Measurements from ENCODE around the gene BOC.

DNA sequence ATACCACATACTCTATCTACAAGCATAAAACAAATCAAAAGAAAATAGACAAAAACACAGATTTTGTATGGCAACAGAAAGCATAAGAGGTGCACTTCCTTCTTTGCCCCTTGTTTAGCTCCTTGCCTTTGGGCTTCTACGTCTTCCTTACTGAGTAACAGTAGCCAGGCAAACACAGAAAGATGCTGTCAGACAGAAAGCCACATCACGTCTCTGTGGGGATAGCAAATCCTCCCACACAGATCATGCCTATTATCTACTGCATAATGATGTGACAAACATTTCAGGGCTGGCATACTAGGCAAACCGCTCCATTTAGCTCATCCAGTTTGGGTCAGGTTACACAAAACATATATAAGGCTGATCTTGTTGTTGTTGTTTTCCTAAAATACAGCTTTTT lies 92.7 kb downstream of the BOC start:
- no peak for TF ChIP-seq CTCF (conservative IDR thresholded peaks at IDR 0.05; ENCODE audit: low read depth, low read length)
- TF ChIP-seq EZH2 (IDR thresholded peaks at IDR 0.05; ENCODE audit: borderline replicate concordance, low read depth, low read length, poor library complexity, severe bottlenecking), result no peak
